IPS-NIHi11 (cell line): ENCODE measurements around the gene CCDC201.
A peak's percentile ranks its signal among the peaks of the same experiment; 100 is the strongest.

Source experiments
- DNase-seq: peaks from one replicate; pipeline ENCODE4 v3.0.0; 2012; ENCODE audit warnings: mixed read lengths, low spot score

The CCDC201 gene

DNA sequence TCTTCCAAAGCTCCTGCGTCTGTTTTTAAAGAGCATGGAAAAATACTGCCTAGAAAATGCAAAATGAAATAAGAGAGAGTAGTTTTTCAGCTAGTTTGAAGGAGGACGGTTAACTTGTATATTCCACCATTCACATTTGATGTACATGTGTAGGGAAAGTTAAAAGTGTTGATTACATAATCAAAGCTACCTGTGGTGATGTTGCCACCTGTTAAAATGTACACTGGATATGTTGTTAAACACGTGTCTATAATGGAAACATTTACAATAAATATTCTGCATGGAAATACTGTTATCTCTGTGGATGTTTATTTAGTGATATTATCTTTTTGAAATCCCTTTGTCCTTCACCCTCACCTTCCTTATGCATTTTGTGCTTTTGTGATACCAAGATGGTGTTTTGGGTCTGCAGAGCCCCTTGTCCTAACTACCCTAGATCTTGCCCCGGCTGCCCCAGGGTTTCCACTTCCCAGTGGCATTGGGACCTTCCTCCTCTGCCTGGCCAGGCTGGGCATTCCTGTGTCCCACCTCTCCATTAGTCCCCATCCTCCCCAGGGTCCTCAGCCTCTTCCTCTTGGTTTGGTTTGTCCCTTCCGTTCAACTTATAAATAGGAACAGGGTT is 20.6 kb upstream of the CCDC201 start:
- no peak for DNase-seq

DNA sequence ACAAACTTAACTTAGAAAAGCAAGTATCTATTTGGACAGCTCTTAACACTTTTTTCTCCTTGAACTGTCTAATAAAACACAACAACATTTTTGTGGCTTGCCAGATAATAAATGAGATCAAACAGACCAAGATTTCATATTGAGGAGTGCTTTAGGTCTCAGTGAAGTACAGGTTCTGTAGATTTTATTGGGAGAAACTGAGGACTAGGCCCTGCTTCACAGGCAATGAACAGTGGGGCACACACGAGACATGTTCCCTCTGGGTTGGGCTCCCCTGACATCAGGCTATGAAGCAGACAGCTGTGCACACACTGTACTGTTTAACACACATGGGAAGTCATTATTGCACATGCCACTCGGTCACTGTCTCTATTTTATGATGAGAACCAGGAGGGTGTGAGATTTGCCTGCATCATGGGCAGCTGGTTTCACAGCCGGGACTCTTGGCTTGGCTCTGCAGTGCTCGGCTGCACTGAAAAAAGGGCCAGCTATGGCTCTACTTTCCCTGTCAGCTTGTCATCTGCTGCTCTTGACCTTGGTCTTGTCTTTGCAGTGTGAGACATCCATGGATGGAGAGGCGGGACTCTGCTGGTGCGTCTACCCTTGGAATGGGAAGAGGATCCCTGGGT is 19.6 kb upstream of the CCDC201 start:
- no peak for DNase-seq

DNA sequence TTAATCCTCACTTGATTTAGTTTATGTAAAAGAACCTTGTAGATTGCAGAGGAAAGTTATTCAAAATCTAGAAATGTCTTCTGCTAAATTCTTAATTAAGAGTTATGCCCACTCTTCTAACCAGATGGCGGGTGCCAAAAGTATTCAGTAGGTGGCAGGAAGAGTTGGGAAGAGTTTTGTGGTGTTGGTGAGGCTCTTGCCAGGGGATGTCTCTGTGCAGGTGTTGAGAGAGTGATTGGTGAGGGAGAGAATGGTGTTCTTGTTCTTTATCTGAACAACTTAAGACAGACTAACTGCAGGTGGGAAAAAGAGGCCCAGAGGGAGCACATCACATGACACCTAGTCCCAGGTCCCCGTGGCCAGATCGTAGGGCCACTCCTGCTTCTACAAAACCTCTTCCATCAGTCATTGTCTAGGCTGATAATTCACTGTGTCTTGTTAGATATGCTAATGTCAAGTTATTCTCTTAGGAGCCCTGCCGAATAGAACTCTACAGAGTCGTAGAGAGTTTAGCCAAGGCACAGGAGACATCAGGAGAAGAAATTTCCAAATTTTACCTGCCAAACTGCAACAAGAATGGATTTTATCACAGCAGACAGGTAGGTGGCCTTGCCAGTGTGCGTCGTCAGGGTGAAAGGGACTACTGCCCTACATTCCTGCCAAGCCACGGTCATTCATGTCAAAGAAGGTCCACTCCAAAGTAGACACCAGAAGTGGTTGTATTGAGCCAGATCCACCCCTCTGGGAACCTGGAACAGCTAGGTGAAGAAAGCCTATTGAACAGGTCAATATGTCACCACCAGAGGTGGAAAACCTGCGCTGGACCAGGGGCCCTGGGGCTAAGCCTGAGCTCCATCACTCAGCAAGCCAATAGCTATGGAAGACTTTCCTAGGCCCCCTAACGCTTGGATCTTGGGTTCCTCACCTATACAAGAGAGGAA is 18.9 kb upstream of the CCDC201 start:
- no peak for DNase-seq

DNA sequence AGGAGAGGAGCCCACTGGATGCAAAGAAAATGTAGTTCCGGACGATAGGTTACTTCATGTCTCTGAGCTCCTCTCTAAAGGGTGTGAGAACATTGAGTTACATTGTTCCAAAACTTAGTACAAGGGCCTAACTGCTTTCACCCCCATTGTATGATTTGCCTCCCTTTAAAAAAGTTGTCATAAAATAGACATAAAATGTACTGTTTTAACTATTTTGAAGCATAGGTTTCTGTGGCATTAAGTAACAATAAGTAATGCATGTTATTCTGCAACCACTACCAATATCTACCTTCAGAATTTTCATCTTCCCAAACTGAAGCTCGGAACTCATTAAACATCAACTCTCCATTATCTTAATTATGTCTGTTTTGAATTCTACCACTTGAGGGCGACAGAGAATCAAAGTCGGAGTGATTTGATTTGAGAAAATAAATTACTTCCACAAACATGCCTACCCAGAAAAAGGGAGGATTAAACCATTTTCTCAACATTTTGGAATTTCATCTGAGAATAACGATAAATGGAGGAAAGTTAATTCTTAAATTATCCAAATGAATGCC is 18.1 kb upstream of the CCDC201 start:
- no peak for DNase-seq

DNA sequence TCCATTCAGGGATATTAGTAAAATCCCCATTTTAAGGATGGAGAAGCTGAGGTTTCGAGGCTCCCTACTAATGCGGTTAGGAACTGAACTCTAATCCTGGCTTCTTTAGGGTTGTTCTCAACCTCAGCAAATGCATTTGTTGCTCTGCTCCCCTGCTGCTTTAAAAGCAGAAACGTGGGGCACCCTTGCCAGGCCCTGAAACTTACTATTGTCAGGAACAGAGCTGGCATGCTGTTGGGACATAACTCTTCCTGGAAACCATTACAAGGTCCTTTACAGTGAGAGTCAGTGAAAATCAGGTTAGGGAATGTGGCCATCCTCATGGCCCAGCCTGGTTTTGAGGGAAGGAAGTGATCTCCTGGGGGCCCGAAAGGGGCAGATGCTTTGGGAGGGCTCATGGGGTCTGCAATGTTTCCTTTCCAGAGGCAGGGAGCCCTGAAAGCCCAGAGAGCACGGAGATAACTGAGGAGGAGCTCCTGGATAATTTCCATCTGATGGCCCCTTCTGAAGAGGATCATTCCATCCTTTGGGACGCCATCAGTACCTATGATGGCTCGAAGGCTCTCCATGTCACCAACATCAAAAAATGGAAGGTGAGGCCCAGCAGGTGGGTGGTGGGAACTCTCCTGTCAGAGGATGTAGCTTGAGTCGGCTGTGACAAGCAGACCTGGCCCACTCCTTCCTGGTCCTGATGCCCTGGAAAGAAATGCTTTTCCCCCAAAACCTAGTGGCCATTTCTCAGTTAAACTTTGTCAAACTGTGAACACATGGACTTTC is 17.4 kb upstream of the CCDC201 start:
- DNase-seq = no peak

DNA sequence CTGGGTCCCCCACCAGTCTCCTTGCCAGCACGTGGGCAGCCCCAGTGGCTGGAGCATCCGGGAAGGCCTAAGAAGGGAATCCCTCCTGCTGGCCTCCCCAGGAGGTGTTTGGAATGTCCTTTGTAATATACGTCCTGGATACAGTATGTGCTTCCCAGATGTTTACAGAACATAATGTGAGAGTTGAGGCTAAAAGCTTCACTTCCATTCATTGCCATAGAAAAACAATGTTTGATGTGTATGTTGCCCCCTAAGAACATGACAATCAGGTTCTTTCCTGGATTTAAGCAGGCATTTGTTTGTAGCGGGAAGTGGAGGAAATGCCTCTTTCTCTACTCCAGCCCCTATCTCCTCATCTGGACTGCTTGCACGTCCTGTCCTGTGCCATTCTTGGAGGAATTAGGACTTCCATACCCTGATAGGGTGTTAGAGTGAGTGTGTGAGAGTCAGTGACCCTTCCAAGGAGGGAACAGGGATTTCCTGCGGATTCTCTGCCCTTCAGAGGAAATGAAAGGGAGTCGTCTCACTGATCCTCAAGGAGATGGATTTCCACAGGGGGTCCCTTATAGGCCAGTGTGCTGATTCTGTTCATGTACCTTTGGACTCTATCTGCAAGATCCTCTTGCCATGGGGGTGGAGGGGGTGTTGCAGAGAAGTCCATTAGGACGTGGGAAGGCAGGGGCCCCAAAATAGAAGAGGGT is 16.6 kb upstream of the CCDC201 start:
- no peak for DNase-seq

DNA sequence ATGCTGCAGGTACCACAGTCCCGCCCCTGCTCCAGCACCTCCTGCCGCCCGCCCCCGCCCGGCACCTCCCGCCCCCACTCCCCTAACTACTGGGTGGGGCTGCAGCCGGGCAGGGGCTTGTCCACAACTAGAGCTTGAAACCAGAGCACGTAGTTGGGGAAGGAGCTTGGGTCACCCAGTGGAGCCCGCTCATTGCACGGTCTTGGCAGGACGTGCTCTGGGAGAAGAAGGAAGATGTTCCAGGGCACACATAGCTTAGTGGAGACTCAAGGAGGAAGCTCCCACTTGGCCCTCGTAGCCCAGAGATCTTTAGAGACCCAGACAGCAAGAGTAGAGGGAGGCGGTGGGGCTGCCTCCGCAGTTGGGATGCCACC is 16.1 kb upstream of the CCDC201 start:
- no peak for DNase-seq

DNA sequence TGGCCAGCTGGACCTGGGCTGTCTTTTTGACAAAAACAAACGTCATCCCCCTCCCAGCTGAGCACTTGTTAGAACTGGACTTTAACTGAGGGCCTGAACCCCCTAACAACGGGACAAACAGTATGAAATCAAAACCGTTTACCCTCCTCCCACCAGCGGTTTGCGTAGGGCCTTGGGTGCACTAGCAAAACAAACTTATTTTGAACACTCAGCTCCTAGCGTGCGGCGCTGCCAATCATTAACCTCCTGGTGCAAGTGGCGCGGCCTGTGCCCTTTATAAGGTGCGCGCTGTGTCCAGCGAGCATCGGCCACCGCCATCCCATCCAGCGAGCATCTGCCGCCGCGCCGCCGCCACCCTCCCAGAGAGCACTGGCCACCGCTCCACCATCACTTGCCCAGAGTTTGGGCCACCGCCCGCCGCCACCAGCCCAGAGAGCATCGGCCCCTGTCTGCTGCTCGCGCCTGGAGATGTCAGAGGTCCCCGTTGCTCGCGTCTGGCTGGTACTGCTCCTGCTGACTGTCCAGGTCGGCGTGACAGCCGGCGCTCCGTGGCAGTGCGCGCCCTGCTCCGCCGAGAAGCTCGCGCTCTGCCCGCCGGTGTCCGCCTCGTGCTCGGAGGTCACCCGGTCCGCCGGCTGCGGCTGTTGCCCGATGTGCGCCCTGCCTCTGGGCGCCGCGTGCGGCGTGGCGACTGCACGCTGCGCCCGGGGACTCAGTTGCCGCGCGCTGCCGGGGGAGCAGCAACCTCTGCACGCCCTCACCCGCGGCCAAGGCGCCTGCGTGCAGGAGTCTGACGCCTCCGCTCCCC is 15.5 kb upstream of the CCDC201 start, which contains the start of gene IGFBP1:
IGFBP1 (plus strand) TSS at position 304 of the 808 bp plus-strand sequence; CDS start at position 469, 165 bp downstream.
- peak; percentile 68 for DNase-seq

DNA sequence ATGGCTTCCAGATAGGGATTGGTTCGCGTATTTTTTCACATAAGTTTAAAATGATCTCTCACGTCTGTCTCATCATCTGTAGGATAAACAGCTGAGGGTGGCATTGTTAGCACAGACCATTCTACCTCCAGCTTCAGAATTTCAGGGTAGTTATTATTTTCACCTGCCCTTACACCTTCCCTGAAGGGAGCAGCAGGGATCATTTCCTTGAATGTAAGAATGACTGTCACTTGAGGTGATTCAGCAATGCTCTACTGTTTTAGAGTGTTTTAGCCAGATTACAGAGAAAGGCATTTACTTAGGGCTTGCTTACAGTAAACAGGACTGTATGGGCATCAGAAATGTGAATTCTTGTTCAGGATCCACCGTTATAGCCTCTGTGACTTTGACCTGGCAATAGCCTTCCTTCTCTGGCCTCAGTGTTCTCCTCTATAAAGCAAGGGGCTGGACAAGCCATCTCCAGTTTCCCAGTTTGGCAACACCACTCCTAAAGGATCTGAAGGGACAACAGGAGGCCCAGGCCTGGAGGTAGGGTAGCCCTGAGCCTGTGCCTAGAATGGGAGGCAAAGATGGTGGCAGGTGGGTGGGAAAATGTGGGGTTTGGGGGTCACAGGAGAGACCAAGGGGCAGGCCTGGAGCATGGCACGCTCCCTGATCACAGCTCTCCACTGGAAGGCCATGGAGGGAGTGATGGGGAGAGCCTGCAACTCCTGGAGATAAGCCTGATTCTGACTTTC is 14.2 kb upstream of the CCDC201 start:
- DNase-seq = no peak

DNA sequence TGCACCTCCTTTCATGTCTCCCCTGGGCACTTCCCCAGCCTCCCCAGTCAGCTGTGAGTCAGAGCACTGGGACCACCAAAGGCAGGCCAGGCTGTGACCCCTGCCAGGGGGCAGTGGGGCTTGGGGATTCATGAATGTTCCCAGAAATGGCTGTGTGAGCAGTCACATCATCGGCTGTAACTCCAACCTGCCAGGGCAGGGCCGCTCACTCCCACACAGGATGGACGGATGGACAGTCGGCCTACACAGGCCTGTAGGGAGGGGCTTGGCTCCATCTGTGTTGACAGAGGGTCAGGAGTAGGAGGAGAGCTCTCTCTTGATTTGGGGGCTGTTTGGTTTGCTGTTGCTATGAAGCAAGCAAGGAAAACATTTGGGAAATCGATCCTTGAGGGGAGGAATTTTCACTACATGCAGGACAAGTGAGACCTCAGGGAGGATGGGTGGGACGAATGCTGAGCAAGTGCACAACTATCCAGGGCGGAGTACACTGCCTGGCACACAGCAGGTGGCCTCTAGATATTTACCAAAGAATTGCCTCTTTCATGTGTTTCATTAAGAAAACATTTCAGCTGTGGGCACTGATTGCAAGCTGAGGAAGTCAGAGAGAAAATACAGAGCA is 12.5 kb upstream of the CCDC201 start:
- DNase-seq = no peak

DNA sequence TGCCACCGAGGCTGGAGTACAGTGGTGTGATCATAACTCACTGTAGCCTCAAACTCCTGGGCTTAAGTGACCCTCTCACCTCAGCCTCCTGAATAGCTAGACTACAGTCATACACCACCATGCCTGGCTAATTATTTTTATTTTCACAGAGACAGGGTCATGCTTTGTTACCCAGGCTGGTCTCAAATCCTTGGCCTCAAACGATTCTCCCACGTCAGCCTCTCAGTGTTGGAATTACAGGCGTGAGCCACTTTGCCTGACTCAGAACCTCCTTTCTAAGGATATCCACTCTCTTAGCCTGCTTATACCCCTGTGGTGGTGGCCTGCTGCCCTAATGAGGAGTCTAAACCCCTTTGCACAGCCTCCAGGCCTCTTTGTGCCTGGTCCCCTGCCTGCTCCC is 11.3 kb upstream of the CCDC201 start:
- DNase-seq = no peak

DNA sequence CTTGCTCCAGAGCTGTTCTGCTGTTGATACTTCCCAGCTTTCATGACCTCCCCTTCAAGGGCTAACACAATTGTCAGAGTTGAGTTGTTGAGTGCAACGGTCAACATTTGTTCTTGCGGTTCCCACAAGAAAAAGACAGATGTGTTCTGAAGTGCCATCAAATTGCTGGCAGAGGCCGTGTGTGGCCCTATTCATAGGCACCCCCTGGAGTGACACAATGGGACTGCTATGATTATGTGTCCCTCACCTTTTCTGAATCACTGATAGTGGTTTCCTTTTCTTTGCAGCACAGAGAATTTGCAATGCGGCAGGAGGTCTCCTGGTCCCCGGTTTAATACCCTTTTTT is 9.6 kb upstream of the CCDC201 start:
- no peak for DNase-seq

DNA sequence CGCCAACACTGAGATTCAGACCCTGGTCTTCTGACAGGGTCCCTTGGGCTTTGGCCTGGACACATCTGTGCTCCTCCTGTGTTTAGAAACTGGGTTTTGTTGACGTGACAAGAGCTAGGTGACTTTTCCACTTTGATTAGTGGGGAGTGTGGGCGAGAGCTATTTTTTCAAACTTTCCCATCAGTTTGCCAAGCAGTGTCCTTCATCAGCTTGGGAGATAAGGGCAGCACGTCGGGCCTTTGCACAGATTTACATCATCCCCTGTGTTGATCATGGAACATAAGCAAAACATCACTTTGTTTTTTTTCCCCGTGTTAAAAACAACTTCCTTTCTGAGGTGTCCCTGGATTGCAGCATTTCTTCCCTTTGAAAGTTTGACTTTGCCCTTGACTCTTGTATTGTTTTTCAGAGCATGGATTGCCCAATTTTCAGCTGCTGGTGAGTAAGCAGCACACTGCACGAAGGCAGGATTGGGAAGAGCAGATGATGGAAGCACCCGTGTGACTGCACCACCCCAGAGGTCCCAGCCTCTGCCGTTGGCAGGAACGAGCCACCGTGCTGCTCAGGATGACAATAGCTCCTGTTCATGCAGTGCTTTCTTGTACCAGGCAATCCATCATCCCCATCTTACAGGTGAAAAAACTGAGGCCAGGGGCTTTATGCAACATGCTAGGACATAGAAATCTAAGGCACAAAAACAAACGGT is 9.0 kb upstream of the CCDC201 start:
- no peak for DNase-seq

DNA sequence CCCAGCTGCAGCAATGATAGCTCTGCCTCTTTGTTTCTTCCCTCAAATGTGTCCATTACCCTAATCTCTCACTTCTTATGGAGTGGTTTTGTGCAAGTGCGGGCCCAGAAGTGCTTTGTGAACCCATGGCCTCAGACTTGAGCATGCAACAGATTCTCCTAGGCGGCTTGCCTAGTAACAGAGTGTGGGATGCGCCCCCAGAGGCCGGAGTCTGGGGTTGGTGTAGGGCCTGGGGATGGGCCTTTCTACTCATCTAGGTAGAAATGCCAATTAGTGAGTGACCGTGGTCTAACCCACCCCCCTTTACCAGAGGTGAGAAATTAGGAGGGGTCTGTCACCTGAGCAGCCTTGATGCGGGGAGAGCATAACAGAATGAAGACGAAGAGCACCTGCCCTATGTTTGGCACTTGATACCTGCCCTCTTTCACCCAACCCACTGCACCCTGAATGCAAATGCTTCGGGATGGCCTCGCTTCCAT is 8.4 kb upstream of the CCDC201 start:
- no peak for DNase-seq

DNA sequence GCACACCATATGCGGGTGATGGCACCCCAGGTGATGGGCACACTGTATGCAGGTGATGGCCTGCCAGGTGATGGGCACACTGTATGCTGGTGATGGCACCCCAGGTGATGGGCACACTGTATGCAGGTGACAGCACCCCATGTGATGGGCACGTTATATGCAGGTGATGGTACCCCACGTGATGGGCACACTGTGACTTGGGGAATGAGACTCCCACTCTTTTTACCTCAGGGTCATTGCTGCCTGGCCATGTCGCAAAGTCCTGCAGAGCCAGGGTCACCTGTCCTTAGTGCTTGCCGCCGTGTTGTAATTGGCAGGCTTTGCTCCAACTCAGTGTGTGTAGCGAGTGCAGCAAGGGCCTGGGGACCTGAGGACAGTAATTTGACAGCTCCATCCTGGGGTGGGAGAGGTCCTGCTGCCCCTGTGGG is 7.6 kb upstream of the CCDC201 start:
- no peak for DNase-seq

DNA sequence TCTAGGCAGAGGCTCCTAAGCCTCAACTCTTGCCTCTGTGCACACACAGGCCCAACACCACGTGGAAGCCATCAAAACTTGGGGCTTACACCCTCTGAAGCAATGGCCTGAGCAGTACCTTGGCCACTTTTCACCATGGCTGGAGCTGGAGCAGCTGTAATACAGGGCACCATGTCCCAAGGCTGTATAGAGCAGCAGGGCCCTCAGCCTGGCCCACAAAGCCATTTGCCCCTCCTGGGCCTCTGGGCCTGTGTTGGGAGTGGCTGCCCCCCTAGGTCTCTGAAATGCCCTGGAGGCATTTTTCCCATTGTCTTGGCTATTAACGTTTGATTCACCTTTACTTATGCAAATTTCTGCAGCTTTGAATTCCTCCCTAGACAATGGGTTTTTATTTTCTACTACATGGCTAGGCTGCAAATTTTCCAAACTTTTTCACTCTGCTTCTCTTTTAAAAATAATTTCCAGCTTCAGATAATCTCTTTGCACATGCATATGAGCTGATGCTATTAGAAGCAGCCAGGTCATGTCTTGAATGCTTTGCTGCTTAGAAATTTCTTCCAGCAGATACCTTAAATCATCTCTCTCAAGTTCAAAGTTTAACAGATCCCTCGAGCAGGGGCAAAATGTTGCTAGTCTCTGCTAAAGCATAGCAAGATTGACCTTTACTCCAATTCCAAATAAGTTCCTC is 5.7 kb upstream of the CCDC201 start:
- DNase-seq = no peak

DNA sequence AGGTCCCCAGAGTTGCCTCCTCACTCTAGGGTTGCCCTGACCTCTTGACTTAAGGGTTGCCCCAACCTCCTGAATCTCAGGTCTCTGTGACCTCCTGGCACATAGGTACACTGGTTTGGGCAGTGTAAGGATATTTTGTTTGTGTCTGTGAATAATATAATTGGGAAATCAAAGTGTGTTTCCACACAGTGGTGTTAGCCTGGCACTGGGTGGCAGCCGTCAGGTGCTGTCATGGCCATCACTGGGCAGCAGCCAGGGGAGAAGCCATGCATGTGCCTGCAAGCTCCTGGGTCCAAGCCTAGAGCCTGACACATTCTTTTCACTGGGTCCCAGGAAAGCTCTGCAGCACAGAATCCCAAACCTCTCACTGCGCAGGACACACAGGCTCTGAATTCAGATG is 3.6 kb upstream of the CCDC201 start:
- DNase-seq = no peak
